Measurements from ENCODE around the gene FUS. TPM values are rescaled to one million over a fixed set of nuclear protein-coding genes. Genes with fewer than 3 reads are reported as not detected.
"Not testable (repeated sequence)": the region's sequence is repeated elsewhere in the genome, so short reads cannot be mapped to it uniquely, and the experiment has no call there.

The FUS gene
- total and polyA plus RNA-seq, 10 donors = 119 to 694 (median 337) TPM

GRCh38 chr16:31149894-31150890 is 29.7 kb upstream of the FUS start, which contains the start of gene PRSS36:
TSS of gene PRSS36 (minus strand) at chr16:31150066. CDS start at chr16:31150035, 31 bp downstream.
- Histone ChIP-seq H3K4me1 (peaks cover 0 to 22% (median 3%) of the 10 kb centered on the region in 6 donors), H3K4me3 (no peak within 1 kb of the TSS), H3K9me3 (no peaks in the 10 kb centered on the region), H3K27me3 (replicated peaks in 1 of 7) (peaks cover 0 to 21% (median 0%) of the 10 kb centered on the region in 7 donors), H3K36me3 (no peaks in the 10 kb centered on the region), H3K27ac (no peak within 1 kb of the TSS)
- TF ChIP-seq POLR2A (IDR thresholded peaks at IDR 0.05) (no peak), CTCF (IDR thresholded peaks at IDR 0.05 in 8 of 11, conservative IDR thresholded peaks at IDR 0.05 in 3 of 11) (no peak), POLR2AphosphoS5 (IDR thresholded peaks at IDR 0.05) (no peak)
- no peak for DNase-seq
- WGBS, 5 donors = 74 to 85% (median 81%) methylated on average over 11 of the region's 11 CpGs
- intact Hi-C loops (cut with DNase I; ENCODE audit: low total_unique reads) = no loop called here

DNA sequence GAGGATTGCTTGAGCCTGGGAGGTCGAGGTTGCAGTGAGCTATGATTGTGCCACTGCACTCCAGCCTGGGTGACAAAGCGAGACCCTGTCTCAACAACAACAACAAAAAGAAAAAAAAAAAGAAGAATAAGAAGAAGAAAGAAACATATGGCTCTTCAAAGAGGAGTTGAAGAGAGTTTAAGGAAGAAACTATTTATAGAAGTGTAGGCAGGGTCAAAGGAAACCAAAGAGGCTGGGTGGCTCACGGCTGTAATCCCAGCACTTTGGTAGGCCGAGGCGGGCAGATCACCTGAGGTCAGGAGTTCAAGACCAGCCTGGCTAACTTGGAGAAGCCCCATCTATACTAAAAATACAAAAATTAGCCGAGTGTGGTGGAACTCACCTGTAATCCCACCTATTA is 29.0 kb upstream of the FUS start:
- peaks cover 0 to 22% (median 3%) of the 10 kb centered on the region in 6 donors for H3K4me1 ChIP-seq
- H3K9me3 ChIP-seq; DNase-seq; intact Hi-C loops (cut with DNase I; ENCODE audit: low total_unique reads); H3K4me3 ChIP-seq; H3K36me3 ChIP-seq; H3K27ac ChIP-seq: not testable (repeated sequence)
- 47 to 58% (median 52%) methylated on average over 6 of the region's 6 CpGs for WGBS, 5 donors
- peaks cover 0 to 21% (median 0%) of the 10 kb centered on the region in 7 donors for H3K27me3 ChIP-seq (replicated peaks in 1 of 7)

DNA sequence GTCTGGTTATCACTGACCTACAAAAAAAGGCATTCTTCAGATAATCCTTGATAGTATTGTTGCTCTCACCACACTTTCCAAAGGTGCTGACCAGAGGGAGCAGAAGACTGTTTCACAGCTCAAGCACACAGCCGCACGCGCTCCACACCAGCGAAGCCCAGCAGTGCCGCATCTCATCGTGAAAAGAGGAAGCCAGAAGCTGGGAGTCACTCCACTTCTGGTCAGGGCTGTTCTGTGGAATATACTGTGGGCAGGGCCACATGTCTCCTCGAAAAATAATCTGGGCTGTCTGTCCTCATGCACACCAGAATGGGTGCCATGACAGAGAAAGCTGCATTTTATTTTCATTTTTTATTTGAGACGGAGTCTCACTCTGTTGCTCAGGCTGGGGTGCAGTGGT is 22.8 kb upstream of the FUS start:
- no peaks in the 10 kb centered on the region for H3K9me3 ChIP-seq
- WGBS, 5 donors = 11 to 34% (median 18%) methylated on average over 8 of the region's 8 CpGs
- intact Hi-C loops (cut with DNase I; ENCODE audit: low total_unique reads) = no loop called here
- DNase-seq = no peak
- H3K36me3 ChIP-seq = no peaks in the 10 kb centered on the region
- peaks cover 0 to 9% (median 3%) of the 10 kb centered on the region in 6 donors for H3K4me1 ChIP-seq
- TF ChIP-seq POLR2A (IDR thresholded peaks at IDR 0.05) (no peak), POLR2AphosphoS5 (IDR thresholded peaks at IDR 0.05) (no peak), CTCF (IDR thresholded peaks at IDR 0.05 in 8 of 11, conservative IDR thresholded peaks at IDR 0.05 in 3 of 11) (no peak)
- H3K4me3 ChIP-seq = peak overlapping the region in 1 of 8 donors; percentile 14
- no peak overlapping the region for H3K27ac ChIP-seq
- H3K27me3 ChIP-seq (replicated peaks in 1 of 7) = peaks cover 0 to 18% (median 0%) of the 10 kb centered on the region in 7 donors

GRCh38 chr16:31167315-31167714 is 12.6 kb upstream of the FUS start:
- intact Hi-C loops (cut with DNase I; ENCODE audit: low total_unique reads) = no loop called here
- H3K4me1 ChIP-seq = no peaks in the 10 kb centered on the region
- H3K27me3 ChIP-seq (replicated peaks in 1 of 7) = no peaks in the 10 kb centered on the region
- no peak overlapping the region for H3K4me3 ChIP-seq
- DNase-seq = no peak
- no peaks in the 10 kb centered on the region for H3K9me3 ChIP-seq
- no peak for TF ChIP-seq POLR2AphosphoS5 (IDR thresholded peaks at IDR 0.05)
- no peak for TF ChIP-seq CTCF (IDR thresholded peaks at IDR 0.05 in 8 of 11, conservative IDR thresholded peaks at IDR 0.05 in 3 of 11)
- TF ChIP-seq POLR2A (IDR thresholded peaks at IDR 0.05) = no peak
- H3K36me3 ChIP-seq = no peaks in the 10 kb centered on the region
- no peak overlapping the region for H3K27ac ChIP-seq
- 85 to 90% (median 88%) methylated on average over 8 of the region's 8 CpGs for WGBS, 5 donors
